ENCODE data around the gene ZNF414. TPM values are rescaled to one million over a fixed set of nuclear protein-coding genes. Genes with fewer than 3 reads are reported as not detected.

ZNF414 gene
- total RNA-seq (2014; rRNA removed; shearing (Covaris generic)): 3.1 and 8.7 TPM in 2 replicates
- 39.0 and 47.5 TPM in 2 replicates for total RNA-seq (2022)
- percentile 52 among the genes with signal in this experiment for Bru-seq, nascent RNA
- BruChase-seq, experiment 1, labeled RNA remaining after a 6-hour chase: percentile 57 among the genes with signal in this experiment
- percentile 55 among the genes with signal in this experiment for BruChase-seq, experiment 2, labeled RNA remaining after a 2-hour chase
- long read RNA-seq, transcript ZNF414-201 (6 exons, 1,178 nt): minor isoform, 10 of 43 reads
- long read RNA-seq, transcript ZNF414-202 (8 exons, 2,300 nt): major isoform, 12 of 43 reads
- long read RNA-seq, partial matches to known transcripts: 16 of 43 reads
- long read RNA-seq, other reads (novel, unspliced or antisense): 4 of 43 reads

GRCh38 chr19:8513687-8514504, at the start of gene ZNF414:
ZNF414 (minus strand) TSS chr19:8514167; CDS start chr19:8514046, 121 bp downstream.
- Histone ChIP-seq H3K4me2 (ENCODE audit: low read length) (peak within 1 kb of the TSS; percentile 74), H2AFZ (ENCODE audit: low read length) (peak within 1 kb of the TSS; percentile 73), H3K9me3 (ENCODE audit: low read length) (no peaks in the 10 kb centered on the region), H3K4me1 (ENCODE audit: insufficient read depth, low read length, poor library complexity, severe bottlenecking) (peaks cover 28% of the 10 kb centered on the region), H3K36me3 (ENCODE audit: insufficient read depth, low read length) (peaks cover 9% of the 10 kb centered on the region), H3K9me2 (ENCODE audit: insufficient read depth, low read length) (no peaks in the 10 kb centered on the region), H3K79me2 (ENCODE audit: insufficient read depth, low read depth, low read length) (no peaks in the 10 kb centered on the region; the same call in 1 of the 2 replicates), H3K4me3 (ENCODE audit: low read depth, low read length, poor library complexity, severe bottlenecking) (peak within 1 kb of the TSS; percentile 69), H4K20me1 (ENCODE audit: insufficient read depth, low read length) (no peaks in the 10 kb centered on the region), H3K27ac (ENCODE audit: low read depth, low read length, poor library complexity, severe bottlenecking) (peak within 1 kb of the TSS; percentile 65)
- ChIA-PET POLR2A (interaction anchor here (0.5 to 1.9 kb wide), 9 partner anchors 9 to 653 kb away, joined by 3 to 14 read pairs (median 3); no protein-coding TSS in a partner anchor), CTCF (ENCODE audit: unreplicated experiment) (interaction anchor here (1.1 to 1.3 kb wide), 2 partner anchors 66 to 101 kb away, joined by 3 to 8 read pairs; partner anchors contain the start of gene MARCHF2)
- no peak for TF ChIP-seq EZH2phosphoT487 (IDR thresholded peaks at IDR 0.05; ENCODE audit: borderline replicate concordance, low read depth, low read length)
- TF ChIP-seq CTCF (conservative IDR thresholded peaks at IDR 0.05; ENCODE audit: low read length): no peak
- peak; percentile 96 for DNase-seq (ENCODE audit: low spot score)
- BruUV-seq (replicated peaks): TSS peak; percentile 83
- intact Hi-C loops (cut with micrococcal nuclease; ENCODE audit: unreplicated experiment): loop anchor here (5.0 kb wide), 2 partner anchors 68 to 507 kb away; partner anchors contain the start of gene ELAVL1

GRCh38 chr19:8561075-8561764, 47.3 kb upstream of the ZNF414 start:
- intact Hi-C loops (cut with micrococcal nuclease; ENCODE audit: unreplicated experiment): no loop called here
- no peak for TF ChIP-seq CTCF (conservative IDR thresholded peaks at IDR 0.05; ENCODE audit: low read length)
- TF ChIP-seq EZH2phosphoT487 (IDR thresholded peaks at IDR 0.05; ENCODE audit: borderline replicate concordance, low read depth, low read length): no peak
- Histone ChIP-seq H2AFZ (ENCODE audit: low read length) (no peak overlapping the region), H4K20me1 (ENCODE audit: insufficient read depth, low read length) (no peaks in the 10 kb centered on the region), H3K9me3 (ENCODE audit: low read length) (no peaks in the 10 kb centered on the region), H3K27ac (ENCODE audit: low read depth, low read length, poor library complexity, severe bottlenecking) (no peak overlapping the region), H3K36me3 (ENCODE audit: insufficient read depth, low read length) (no peaks in the 10 kb centered on the region), H3K79me2 (ENCODE audit: insufficient read depth, low read depth, low read length) (no peaks in the 10 kb centered on the region), H3K4me1 (ENCODE audit: insufficient read depth, low read length, poor library complexity, severe bottlenecking) (no peaks in the 10 kb centered on the region), H3K4me3 (ENCODE audit: low read depth, low read length, poor library complexity, severe bottlenecking) (no peak overlapping the region), H3K9me2 (ENCODE audit: insufficient read depth, low read length) (no peaks in the 10 kb centered on the region), H3K4me2 (ENCODE audit: low read length) (no peak overlapping the region)
- POLR2A ChIA-PET: no interaction called here
- CTCF ChIA-PET (ENCODE audit: unreplicated experiment): no interaction called here
- DNase-seq (ENCODE audit: low spot score): no peak
- no TSS peak for BruUV-seq (replicated peaks)

Data from OCI-LY7 (cell line).